Lung (tissue), 12 donors: ENCODE results near the gene LDLRAD2. TPM values are rescaled to one million over a fixed set of nuclear protein-coding genes. Genes with fewer than 3 reads are reported as not detected.

Experiments used
- ATAC-seq: fragments of 200-7000 bp; cut with Tn5 transposase; one replicate; pipeline ENCODE4 v1.9.1; 2020; ENCODE audit warnings: moderate number of reproducible peaks; ENCODE audit not compliant: insufficient read depth, low FRiP score
- DNase-seq, 3 donors: peaks; one replicate each; pipeline ENCODE4 v3.0.0-alpha.2; 2013 to 2017
- H3K27ac ChIP-seq, 2 donors: one replicate each; pipeline ENCODE4 v1.5.1; 2013; ENCODE audit warnings: mild to moderate bottlenecking in 2 of 2, moderate library complexity in 2 of 2, control low read depth in 1 of 2, inconsistent platforms in 1 of 2, low read depth in 1 of 2, low read length in 1 of 2
- H3K27me3 ChIP-seq, 3 donors: one replicate each; pipeline ENCODE4 v1.5.1; 2013; ENCODE audit warnings: low read length in 2 of 3; ENCODE audit not compliant: control insufficient read depth in 3 of 3, insufficient read depth in 3 of 3
- H3K36me3 ChIP-seq, 4 donors: one replicate each; pipeline ENCODE4 v1.5.1; 2013; ENCODE audit warnings: low read length in 4 of 4, mild to moderate bottlenecking in 1 of 4, moderate library complexity in 1 of 4; ENCODE audit not compliant: control insufficient read depth in 4 of 4, insufficient read depth in 4 of 4
- H3K4me1 ChIP-seq, 5 donors: one replicate each; pipeline ENCODE4 v1.5.1; 2013; ENCODE audit warnings: low read length in 5 of 5, mild to moderate bottlenecking in 2 of 5, moderate library complexity in 1 of 5; ENCODE audit not compliant: control insufficient read depth in 5 of 5, insufficient read depth in 5 of 5
- H3K4me3 ChIP-seq: one replicate; pipeline ENCODE4 v1.5.1; 2013; ENCODE audit warnings: mild to moderate bottlenecking, control low read depth, moderate library complexity
- H3K9ac ChIP-seq, 2 donors: one replicate each; pipeline ENCODE4 v1.5.1; 2013; ENCODE audit warnings: low read length in 2 of 2, control low read depth in 1 of 2; ENCODE audit not compliant: insufficient read depth in 1 of 2
- H3K9me3 ChIP-seq, 4 donors: one replicate each; pipeline ENCODE4 v1.5.1; 2013; ENCODE audit warnings: low read length in 3 of 4, mild to moderate bottlenecking in 1 of 4, moderate library complexity in 1 of 4; ENCODE audit not compliant: control insufficient read depth in 4 of 4, insufficient read depth in 3 of 4
- WGBS, 2 donors: extraction: QIAGEN DNeasy Blood & Tissue Kit; methylation state at CpG; one replicate each; pipeline ENCODE4 v1.1.7; 2013; 5-methylcytosine and 5-hydroxymethylcytosine counted together
- polyA plus RNA-seq, 2 donors: library from polyadenylated mRNA; stranded (reverse); fragments of 200-250 nt; gene quantifications; one replicate each; pipeline ENCODE4 v1.2.1, GENCODE V29; 2013
- total RNA-seq, 2 donors: library from RNA; depleted of rRNA in 1 of 2; stranded (reverse); fragments of >200 nt in 1 of 2; gene quantifications; one replicate each; pipeline ENCODE4 v1.2.1, GENCODE V29; 2014 to 2021
- TF ChIP-seq, protein P1 (sequence below): IDR thresholded peaks from 2 replicates; pipeline ENCODE4 v1.5.1; 2012; ENCODE audit warnings: mild to moderate bottlenecking; ENCODE audit errors: control extremely low read depth, extremely low read depth
- donor health status: control.
- donor health status: control.
- donor health status: Bipolar disorder and iron deficiency.
- donor health status: healthy.
- donor health status: DM: yes; HTN: yes; CAD: no.

LDLRAD2 gene
- total and polyA plus RNA-seq, 4 donors: 0.20 to 2.8 (median 0.54) TPM

DNA sequence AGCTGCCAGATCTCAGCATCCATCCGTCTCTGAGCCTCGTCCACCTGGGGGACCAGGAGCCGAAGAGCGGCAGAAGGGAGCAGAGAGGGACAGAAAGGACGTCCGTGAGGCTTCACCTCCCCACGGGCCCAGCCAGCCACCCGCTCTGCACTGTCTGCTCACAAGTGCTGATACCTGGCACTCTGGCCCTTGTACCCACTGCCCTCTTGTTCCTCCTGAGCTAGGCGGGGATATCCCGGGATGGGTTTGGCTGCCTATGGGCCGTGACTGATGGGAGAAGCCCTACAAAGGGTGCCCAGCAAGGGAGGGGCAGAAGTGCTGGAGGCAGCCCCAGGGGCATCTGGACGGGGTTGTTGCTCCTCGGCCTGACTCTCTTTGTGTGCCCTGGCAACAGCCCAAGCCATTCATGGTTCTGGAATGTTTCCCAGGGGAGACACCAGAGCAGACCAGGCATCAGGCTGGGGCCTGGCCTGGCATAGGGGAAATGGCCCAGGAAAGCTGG is 57.6 kb downstream of the LDLRAD2 start:
- Histone ChIP-seq H3K27me3 (no peaks in the 10 kb centered on the region), H3K9ac (no peak overlapping the region), H3K4me1 (peaks cover 0 to 4% (median 0%) of the 10 kb centered on the region in 5 donors), H3K27ac (peak overlapping the region in 1 of 2 donors; percentile 5), H3K9me3 (peaks cover 0 to 2% (median 0%) of the 10 kb centered on the region in 4 donors), H3K4me3 (no peak overlapping the region), H3K36me3 (peaks cover 6 to 55% (median 28%) of the 10 kb centered on the region in 4 donors)
- 74 to 83% methylated on average over 11 to 13 of the region's 13 CpGs for WGBS, 2 donors
- peak; percentile 32 for ATAC-seq
- TF ChIP-seq, protein P1, sequence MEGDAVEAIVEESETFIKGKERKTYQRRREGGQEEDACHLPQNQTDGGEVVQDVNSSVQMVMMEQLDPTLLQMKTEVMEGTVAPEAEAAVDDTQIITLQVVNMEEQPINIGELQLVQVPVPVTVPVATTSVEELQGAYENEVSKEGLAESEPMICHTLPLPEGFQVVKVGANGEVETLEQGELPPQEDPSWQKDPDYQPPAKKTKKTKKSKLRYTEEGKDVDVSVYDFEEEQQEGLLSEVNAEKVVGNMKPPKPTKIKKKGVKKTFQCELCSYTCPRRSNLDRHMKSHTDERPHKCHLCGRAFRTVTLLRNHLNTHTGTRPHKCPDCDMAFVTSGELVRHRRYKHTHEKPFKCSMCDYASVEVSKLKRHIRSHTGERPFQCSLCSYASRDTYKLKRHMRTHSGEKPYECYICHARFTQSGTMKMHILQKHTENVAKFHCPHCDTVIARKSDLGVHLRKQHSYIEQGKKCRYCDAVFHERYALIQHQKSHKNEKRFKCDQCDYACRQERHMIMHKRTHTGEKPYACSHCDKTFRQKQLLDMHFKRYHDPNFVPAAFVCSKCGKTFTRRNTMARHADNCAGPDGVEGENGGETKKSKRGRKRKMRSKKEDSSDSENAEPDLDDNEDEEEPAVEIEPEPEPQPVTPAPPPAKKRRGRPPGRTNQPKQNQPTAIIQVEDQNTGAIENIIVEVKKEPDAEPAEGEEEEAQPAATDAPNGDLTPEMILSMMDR: no peak
- peak in 2 of 3 donors; percentile 6 to 29 for DNase-seq

- Histone ChIP-seq H3K4me1 (peaks cover 0 to 4% (median 0%) of the 10 kb centered on the region in 5 donors), H3K4me3 (no peak overlapping the region), H3K36me3 (peaks cover 8 to 56% (median 30%) of the 10 kb centered on the region in 4 donors), H3K9ac (no peak overlapping the region), H3K27ac (no peak overlapping the region), H3K27me3 (no peaks in the 10 kb centered on the region), H3K9me3 (peaks cover 0 to 2% (median 0%) of the 10 kb centered on the region in 4 donors)
- TF ChIP-seq, protein P1: no peak
- ATAC-seq: no peak
- WGBS, 2 donors: 96% methylated on average over 15 of the region's 15 CpGs
- DNase-seq: no peak
These were observed 58.5 kb downstream of the LDLRAD2 start for GRCh38 chr1:21870611-21871010.

DNA sequence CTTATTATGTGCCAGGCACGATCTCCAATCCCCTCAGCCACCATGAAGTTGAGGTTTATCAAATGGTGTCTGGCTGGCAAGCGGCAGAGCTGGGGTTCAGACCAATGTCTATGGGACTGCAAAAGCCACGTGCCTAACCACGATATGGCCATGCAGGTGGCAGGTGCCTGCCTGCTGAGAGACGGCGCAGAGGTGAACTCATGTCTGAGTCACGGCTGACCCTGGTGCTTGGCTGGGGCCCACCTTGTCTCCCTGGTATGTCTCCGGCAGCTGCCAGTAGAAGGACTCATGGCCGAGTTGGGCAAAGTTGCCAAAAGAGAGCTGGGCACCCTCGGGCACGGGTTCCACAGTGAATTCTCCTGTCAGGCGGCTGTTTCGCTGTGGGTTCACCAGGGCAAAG is 59.9 kb downstream of the LDLRAD2 start:
- Histone ChIP-seq H3K4me1 (peaks cover 0 to 4% (median 0%) of the 10 kb centered on the region in 5 donors), H3K9ac (no peak overlapping the region), H3K9me3 (peaks cover 0 to 2% (median 0%) of the 10 kb centered on the region in 4 donors), H3K27me3 (no peaks in the 10 kb centered on the region), H3K4me3 (no peak overlapping the region), H3K27ac (no peak overlapping the region), H3K36me3 (peaks cover 6 to 62% (median 30%) of the 10 kb centered on the region in 4 donors)
- no peak for ATAC-seq
- DNase-seq: no peak
- 86 to 92% methylated on average over 13 of the region's 13 CpGs for WGBS, 2 donors
- TF ChIP-seq, protein P1: no peak
